ENCODE measurements around the gene MED12.
"Not testable (repeated sequence)": the region's sequence is repeated elsewhere in the genome, so short reads cannot be mapped to it uniquely, and the experiment has no call there.

MED12 gene

GRCh38 chrX:71178908-71179307, 60.5 kb downstream of the MED12 start:
- no peaks in the 10 kb centered on the region for H3K27me3 ChIP-seq (ENCODE audit: insufficient read depth, poor library complexity, severe bottlenecking)
- no peak for ATAC-seq (ENCODE audit: low read depth)
- no peaks in the 10 kb centered on the region for H3K36me3 ChIP-seq (ENCODE audit: low read depth)
- DNase-seq (ENCODE audit: low spot score): no peak
- H3K4me1 ChIP-seq (ENCODE audit: insufficient read depth, poor library complexity, severe bottlenecking): peaks cover 5% of the 10 kb centered on the region
- no peak overlapping the region for H3K27ac ChIP-seq (ENCODE audit: poor library complexity, severe bottlenecking)
- H3K9me3 ChIP-seq (ENCODE audit: severe bottlenecking): no peaks in the 10 kb centered on the region
- no peak overlapping the region for H3K4me3 ChIP-seq (ENCODE audit: severe bottlenecking)
- peak; percentile 56 for TF ChIP-seq CTCF (IDR thresholded peaks at IDR 0.05; ENCODE audit: poor library complexity, severe bottlenecking)

- H3K4me3 ChIP-seq (ENCODE audit: severe bottlenecking); H3K27ac ChIP-seq (ENCODE audit: poor library complexity, severe bottlenecking); H3K9me3 ChIP-seq (ENCODE audit: severe bottlenecking); H3K4me1 ChIP-seq (ENCODE audit: insufficient read depth, poor library complexity, severe bottlenecking); DNase-seq (ENCODE audit: low spot score); ATAC-seq (ENCODE audit: low read depth); H3K36me3 ChIP-seq (ENCODE audit: low read depth); H3K27me3 ChIP-seq (ENCODE audit: insufficient read depth, poor library complexity, severe bottlenecking): not testable (repeated sequence)
These were observed 62.3 kb downstream of the MED12 start for GRCh38 chrX:71180579-71181265.

- H3K9me3 ChIP-seq (ENCODE audit: severe bottlenecking): no peaks in the 10 kb centered on the region
- no peaks in the 10 kb centered on the region for H3K27me3 ChIP-seq (ENCODE audit: insufficient read depth, poor library complexity, severe bottlenecking)
- H3K36me3 ChIP-seq (ENCODE audit: low read depth): no peaks in the 10 kb centered on the region
- peak overlapping the region; percentile 47 for H3K27ac ChIP-seq (ENCODE audit: poor library complexity, severe bottlenecking)
- no peak for TF ChIP-seq CTCF (IDR thresholded peaks at IDR 0.05; ENCODE audit: poor library complexity, severe bottlenecking)
- ATAC-seq (ENCODE audit: low read depth) (no peak), DNase-seq (ENCODE audit: low spot score) (no peak)
- peaks cover 5% of the 10 kb centered on the region for H3K4me1 ChIP-seq (ENCODE audit: insufficient read depth, poor library complexity, severe bottlenecking)
- H3K4me3 ChIP-seq (ENCODE audit: severe bottlenecking): peak overlapping the region; percentile 43
These were observed 63.1 kb downstream of the MED12 start for GRCh38 chrX:71181558-71181909.

- H3K4me1 ChIP-seq (ENCODE audit: insufficient read depth, poor library complexity, severe bottlenecking): peaks cover 5% of the 10 kb centered on the region
- DNase-seq (ENCODE audit: low spot score) (peak; percentile 78), ATAC-seq (ENCODE audit: low read depth) (peak; percentile 97)
- no peaks in the 10 kb centered on the region for H3K9me3 ChIP-seq (ENCODE audit: severe bottlenecking)
- H3K27ac ChIP-seq (ENCODE audit: poor library complexity, severe bottlenecking): peak overlapping the region; percentile 47
- no peak for TF ChIP-seq CTCF (IDR thresholded peaks at IDR 0.05; ENCODE audit: poor library complexity, severe bottlenecking)
- peak overlapping the region; percentile 43 for H3K4me3 ChIP-seq (ENCODE audit: severe bottlenecking)
- H3K27me3 ChIP-seq (ENCODE audit: insufficient read depth, poor library complexity, severe bottlenecking): no peaks in the 10 kb centered on the region
- no peaks in the 10 kb centered on the region for H3K36me3 ChIP-seq (ENCODE audit: low read depth)
These were observed 63.8 kb downstream of the MED12 start for GRCh38 chrX:71181910-71182799.

GRCh38 chrX:71182871-71183270, 64.5 kb downstream of the MED12 start:
- no peaks in the 10 kb centered on the region for H3K36me3 ChIP-seq (ENCODE audit: low read depth)
- no peaks in the 10 kb centered on the region for H3K9me3 ChIP-seq (ENCODE audit: severe bottlenecking)
- peaks cover 5% of the 10 kb centered on the region for H3K4me1 ChIP-seq (ENCODE audit: insufficient read depth, poor library complexity, severe bottlenecking)
- no peak overlapping the region for H3K27ac ChIP-seq (ENCODE audit: poor library complexity, severe bottlenecking)
- DNase-seq (ENCODE audit: low spot score) (no peak), ATAC-seq (ENCODE audit: low read depth) (no peak)
- H3K4me3 ChIP-seq (ENCODE audit: severe bottlenecking): no peak overlapping the region
- no peak for TF ChIP-seq CTCF (IDR thresholded peaks at IDR 0.05; ENCODE audit: poor library complexity, severe bottlenecking)
- no peaks in the 10 kb centered on the region for H3K27me3 ChIP-seq (ENCODE audit: insufficient read depth, poor library complexity, severe bottlenecking)

All from RWPE2 (cell line).